WTC11 (cell line): Measurements from ENCODE around the gene TRMU.

Experiments
- CTCF ChIP-seq: fragments of 200-600 bp; IDR thresholded peaks from 2 replicates; pipeline ENCODE4 v1.8.0; 2022; ENCODE audit warnings: antibody characterized with exemption
- GABPB1 ChIP-seq: sonication (generic); formaldehyde crosslinking; IDR thresholded peaks from 2 replicates; pipeline ENCODE4 v1.8.1; 2023; ENCODE audit warnings: mild to moderate bottlenecking, missing genetic modification reagents

GRCh38 chr22:46392137-46392844 is 56.8 kb downstream of the TRMU start:
- TF ChIP-seq CTCF (no peak), GABPB1 (CRISPR knock-in tag) (no peak)
